Spleen (tissue), 7 donors: ENCODE data around the gene FNBP1.

Source experiments
- POLR2A ChIP-seq, 3 donors: fragments of 450-650 bp; IDR thresholded peaks; one replicate each; pipeline ENCODE4 v1.5.1; 2017; ENCODE audit warnings: antibody characterized with exemption in 3 of 3, mild to moderate bottlenecking in 1 of 3
- TF ChIP-seq, protein P1 (sequence below), 11 experiments: fragments of 200-600 bp in 7 of 11; fragments of 450-650 bp in 4 of 11; sonication (generic) in 4 of 11; IDR thresholded peaks in 8 of 11; conservative IDR thresholded peaks in 3 of 11; 1 replicate in 7 of 11; 2 replicates in 4 of 11; pipeline versions ENCODE4 v1.4.0 to v1.8.0; 2016 to 2021; ENCODE audit warnings: antibody characterized with exemption in 11 of 11, inconsistent platforms in 4 of 11, mild to moderate bottlenecking in 1 of 11
- donor health status: DM: no; HTN: no; CAD: no; lungs with moderate emphysema.
- donor health status: DM: no; HTN: no; CAD: no.
- donor health status: DM: no; HTN: no; CAD: no.

DNA sequence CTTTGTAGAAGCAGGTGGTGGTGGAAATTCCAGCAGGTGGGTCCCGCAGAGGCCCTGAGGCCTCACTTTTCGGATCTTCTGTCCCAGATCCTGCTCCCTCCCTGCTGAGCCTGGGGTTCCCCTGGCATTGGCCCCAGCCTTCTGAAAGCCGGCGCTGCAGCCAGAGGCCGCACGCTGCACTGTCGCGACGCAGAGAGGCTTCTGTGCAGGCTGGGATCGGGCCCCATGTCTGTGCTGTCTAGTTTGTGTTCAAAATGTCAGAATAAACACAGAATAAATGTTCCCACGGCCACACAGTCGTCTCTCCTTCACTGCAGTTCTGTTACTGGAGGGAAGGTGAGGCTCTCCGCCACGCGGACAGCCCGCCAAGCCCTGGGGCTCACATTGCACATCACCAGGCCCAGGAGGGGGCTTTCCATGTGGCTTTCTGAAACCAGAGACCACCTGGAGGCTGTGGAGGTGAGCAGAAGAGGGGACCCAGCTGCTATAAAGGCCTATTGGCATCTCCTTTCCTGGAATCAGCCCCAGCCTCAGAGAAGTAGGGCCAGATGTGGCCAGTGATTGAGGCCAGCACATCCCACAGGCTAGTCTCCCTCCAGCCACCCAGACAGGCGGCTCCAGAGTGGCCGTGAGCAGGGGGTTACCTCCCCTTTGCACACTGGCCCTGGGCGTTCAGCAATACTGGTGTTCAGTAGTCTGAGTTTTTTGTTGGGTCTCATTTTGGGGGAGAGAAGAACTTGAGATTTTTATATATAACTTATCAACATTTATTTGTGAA is 161.3 kb downstream of the FNBP1 start:
- TF ChIP-seq, protein P1, sequence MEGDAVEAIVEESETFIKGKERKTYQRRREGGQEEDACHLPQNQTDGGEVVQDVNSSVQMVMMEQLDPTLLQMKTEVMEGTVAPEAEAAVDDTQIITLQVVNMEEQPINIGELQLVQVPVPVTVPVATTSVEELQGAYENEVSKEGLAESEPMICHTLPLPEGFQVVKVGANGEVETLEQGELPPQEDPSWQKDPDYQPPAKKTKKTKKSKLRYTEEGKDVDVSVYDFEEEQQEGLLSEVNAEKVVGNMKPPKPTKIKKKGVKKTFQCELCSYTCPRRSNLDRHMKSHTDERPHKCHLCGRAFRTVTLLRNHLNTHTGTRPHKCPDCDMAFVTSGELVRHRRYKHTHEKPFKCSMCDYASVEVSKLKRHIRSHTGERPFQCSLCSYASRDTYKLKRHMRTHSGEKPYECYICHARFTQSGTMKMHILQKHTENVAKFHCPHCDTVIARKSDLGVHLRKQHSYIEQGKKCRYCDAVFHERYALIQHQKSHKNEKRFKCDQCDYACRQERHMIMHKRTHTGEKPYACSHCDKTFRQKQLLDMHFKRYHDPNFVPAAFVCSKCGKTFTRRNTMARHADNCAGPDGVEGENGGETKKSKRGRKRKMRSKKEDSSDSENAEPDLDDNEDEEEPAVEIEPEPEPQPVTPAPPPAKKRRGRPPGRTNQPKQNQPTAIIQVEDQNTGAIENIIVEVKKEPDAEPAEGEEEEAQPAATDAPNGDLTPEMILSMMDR (IDR thresholded peaks at IDR 0.05 in 8 of 11, conservative IDR thresholded peaks at IDR 0.05 in 3 of 11): no peak
- no peak for TF ChIP-seq POLR2A (IDR thresholded peaks at IDR 0.05)
